HEK293 (cell line): ENCODE measurements around the gene CXXC4.

Source experiments
- BCL11A ChIP-seq: fragments of 450-650 bp; formaldehyde crosslinking; IDR thresholded peaks from 2 replicates; pipeline ENCODE4 v1.5.1; 2016; ENCODE audit warnings: low read depth, missing biosample characterization, missing genetic modification characterization
- BCL6B ChIP-seq: fragments of 450-650 bp; formaldehyde crosslinking; IDR thresholded peaks from 2 replicates; pipeline ENCODE4 v1.5.1; 2017; ENCODE audit warnings: missing biosample characterization, missing genetic modification characterization
- CTCF ChIP-seq: fragments of 450-650 bp; formaldehyde crosslinking; IDR thresholded peaks from 2 replicates; pipeline ENCODE4 v1.5.1; 2016; ENCODE audit warnings: missing biosample characterization, missing genetic modification characterization
- GFI1B ChIP-seq: fragments of 450-650 bp; formaldehyde crosslinking; IDR thresholded peaks from 2 replicates; pipeline ENCODE4 v1.5.1; 2016; ENCODE audit warnings: missing biosample characterization, missing genetic modification characterization
- KLF10 ChIP-seq: fragments of 450-650 bp; IDR thresholded peaks from 2 replicates; pipeline ENCODE4 v1.5.1; 2018; ENCODE audit warnings: missing biosample characterization, mild to moderate bottlenecking, missing genetic modification characterization
- PRDM2 ChIP-seq: fragments of 450-650 bp; formaldehyde crosslinking; IDR thresholded peaks from 2 replicates; pipeline ENCODE4 v1.5.1; 2016; ENCODE audit warnings: missing biosample characterization, missing genetic modification characterization, borderline replicate concordance
- PRDM6 ChIP-seq: fragments of 450-650 bp; formaldehyde crosslinking; IDR thresholded peaks from 2 replicates; pipeline ENCODE4 v1.5.1; 2017; ENCODE audit warnings: missing biosample characterization, missing genetic modification characterization
- ZBTB44 ChIP-seq: fragments of 450-650 bp; IDR thresholded peaks from 2 replicates; pipeline ENCODE4 v1.5.1; 2018; ENCODE audit warnings: missing biosample characterization, mild to moderate bottlenecking, missing genetic modification characterization
- ZEB2 ChIP-seq: fragments of 450-650 bp; formaldehyde crosslinking; IDR thresholded peaks from 2 replicates; pipeline ENCODE4 v1.5.1; 2016; ENCODE audit warnings: missing biosample characterization, missing genetic modification characterization
- ZFP37 ChIP-seq: fragments of 450-650 bp; formaldehyde crosslinking; IDR thresholded peaks from 2 replicates; pipeline ENCODE4 v1.5.1; 2016; ENCODE audit warnings: missing biosample characterization, missing genetic modification characterization
- ZNF148 ChIP-seq: fragments of 450-650 bp; formaldehyde crosslinking; IDR thresholded peaks from 2 replicates; pipeline ENCODE4 v1.5.0; 2017; ENCODE audit warnings: missing biosample characterization, missing genetic modification characterization, borderline replicate concordance
- ZNF19 ChIP-seq: fragments of 450-650 bp; formaldehyde crosslinking; IDR thresholded peaks from 2 replicates; pipeline ENCODE4; 2016; ENCODE audit warnings: missing biosample characterization, missing genetic modification characterization, low read depth
- ZNF24 ChIP-seq: fragments of 450-650 bp; formaldehyde crosslinking; IDR thresholded peaks from 2 replicates; pipeline ENCODE4 v1.5.1; 2016; ENCODE audit warnings: missing biosample characterization, missing genetic modification characterization
- ZNF341 ChIP-seq: fragments of 450-650 bp; formaldehyde crosslinking; IDR thresholded peaks from 2 replicates; pipeline ENCODE4; 2016; ENCODE audit warnings: low read depth, missing biosample characterization, missing genetic modification characterization
- ZNF473 ChIP-seq: fragments of 450-650 bp; formaldehyde crosslinking; IDR thresholded peaks from 2 replicates; pipeline ENCODE4 v1.5.1; 2017; ENCODE audit warnings: missing biosample characterization, missing genetic modification characterization
- ZNF529 ChIP-seq: fragments of 450-650 bp; formaldehyde crosslinking; IDR thresholded peaks from 2 replicates; pipeline ENCODE4 v1.5.1; 2017; ENCODE audit warnings: missing genetic modification characterization, missing biosample characterization; ENCODE audit not compliant: insufficient replicate concordance
- ZNF571 ChIP-seq: fragments of 450-650 bp; formaldehyde crosslinking; IDR thresholded peaks from 2 replicates; pipeline ENCODE4 v1.5.0; 2017; ENCODE audit warnings: missing biosample characterization, missing genetic modification characterization
- ZNF585B ChIP-seq: fragments of 450-650 bp; formaldehyde crosslinking; IDR thresholded peaks from 2 replicates; pipeline ENCODE4 v1.5.1; 2016; ENCODE audit warnings: missing biosample characterization, missing genetic modification characterization
- ZNF658 ChIP-seq: fragments of 450-650 bp; formaldehyde crosslinking; IDR thresholded peaks from 2 replicates; pipeline ENCODE4; 2016; ENCODE audit warnings: missing biosample characterization, missing genetic modification characterization
- ZNF704 ChIP-seq: fragments of 450-650 bp; formaldehyde crosslinking; IDR thresholded peaks from 2 replicates; pipeline ENCODE4 v1.5.1; 2016; ENCODE audit warnings: missing biosample characterization, missing genetic modification characterization
- ZNF837 ChIP-seq: fragments of 450-650 bp; formaldehyde crosslinking; IDR thresholded peaks from 2 replicates; pipeline ENCODE4 v1.5.1; 2016; ENCODE audit warnings: missing biosample characterization, missing genetic modification characterization
- ZSCAN16 ChIP-seq: fragments of 450-650 bp; formaldehyde crosslinking; IDR thresholded peaks from 2 replicates; pipeline ENCODE4 v1.5.1; 2016; ENCODE audit warnings: missing biosample characterization, missing genetic modification characterization

The CXXC4 gene

GRCh38 chr4:104494822-104495559 is at the start of gene CXXC4 (continued):
- TF ChIP-seq ZNF837 (tag by site-specific recombination) (no peak), PRDM2 (tag by site-specific recombination) (no peak), ZNF529 (tag by site-specific recombination) (no peak), ZNF473 (tag by site-specific recombination) (no peak), ZNF19 (tag by site-specific recombination) (no peak), ZNF341 (tag by site-specific recombination) (peak; percentile 63), ZNF148 (tag by site-specific recombination) (no peak), ZFP37 (0 out of 2 replicates have a peak, but pooled peaks have one; percentile 43), ZBTB44 (tag by site-specific recombination) (no peak), KLF10 (tag by site-specific recombination) (peak; percentile 76), BCL6B (tag by site-specific recombination) (no peak), ZEB2 (tag by site-specific recombination) (no peak), ZNF585B (tag by site-specific recombination) (no peak), ZSCAN16 (no peak), CTCF (no peak), PRDM6 (tag by site-specific recombination) (no peak), ZNF571 (tag by site-specific recombination) (no peak), BCL11A (tag by site-specific recombination) (no peak), ZNF704 (tag by site-specific recombination) (no peak), ZNF24 (0 out of 2 replicates have a peak, but pooled peaks have one; percentile 35), ZNF658 (no peak), GFI1B (tag by site-specific recombination) (no peak)
